CD4-positive, alpha-beta T cell treated with Interleukin-6 at 100 ng/mL for 8 hours (primary cell): ENCODE data around the gene MYRF.

ENCODE experiments used
- DNase-seq: peaks from one replicate; pipeline ENCODE4 v3.0.0-alpha.2; 2020; ENCODE audit warnings: mixed read lengths, low spot score

Gene MYRF

GRCh38 chr11:61817471-61818202, 65.2 kb downstream of the MYRF start:
- no peak for DNase-seq

- DNase-seq = no peak
Measured at GRCh38 chr11:61820174-61820573, 67.7 kb downstream of the MYRF start.

GRCh38 chr11:61826930-61827570, 74.6 kb downstream of the MYRF start:
- no peak for DNase-seq

- peak; percentile 83 for DNase-seq
Measured at GRCh38 chr11:61827571-61828378, 75.3 kb downstream of the MYRF start, which contains the start of gene FADS2. Gene FADS2, plus strand, starts transcription at chr11:61828300. Its CDS starts 91 bp downstream, at chr11:61828391.

GRCh38 chr11:61828379-61828628, 75.9 kb downstream of the MYRF start:
- no peak for DNase-seq

GRCh38 chr11:61828629-61829407, 76.4 kb downstream of the MYRF start:
- DNase-seq = peak; percentile 22

GRCh38 chr11:61829806-61830205, 77.4 kb downstream of the MYRF start:
- no peak for DNase-seq

- no peak for DNase-seq
Measured at GRCh38 chr11:61830237-61831105, 78.0 kb downstream of the MYRF start.

GRCh38 chr11:61832207-61832606, 79.8 kb downstream of the MYRF start:
- no peak for DNase-seq

- no peak for DNase-seq
Measured at GRCh38 chr11:61832754-61833153, 80.3 kb downstream of the MYRF start.

GRCh38 chr11:61833471-61833870, 81.0 kb downstream of the MYRF start:
- DNase-seq = peak; percentile 29

GRCh38 chr11:61833926-61834277, 81.5 kb downstream of the MYRF start:
- no peak for DNase-seq

GRCh38 chr11:61834278-61835048, 82.0 kb downstream of the MYRF start:
- DNase-seq = peak; percentile 69

GRCh38 chr11:61836193-61836592, 83.8 kb downstream of the MYRF start:
- no peak for DNase-seq

- no peak for DNase-seq
Measured at GRCh38 chr11:61837411-61838005, 85.1 kb downstream of the MYRF start.
